Hepatocyte (in vitro differentiated cells): ENCODE measurements around the gene PRPF38A.

ENCODE experiments used
- CTCF ChIP-seq: fragments of 200-600 bp; sonication (generic); IDR thresholded peaks from 2 replicates; pipeline ENCODE4 v1.5.1; 2016; ENCODE audit warnings: antibody characterized with exemption, mild to moderate bottlenecking; ENCODE audit not compliant: poor library complexity
- EZH2 ChIP-seq: fragments of 200-600 bp; sonication (generic); IDR thresholded peaks from 2 replicates; pipeline ENCODE4 v1.6.1; 2016; ENCODE audit warnings: antibody characterized with exemption, mild to moderate bottlenecking, borderline replicate concordance
- EZH2phosphoT487 ChIP-seq: fragments of 200-600 bp; sonication (generic); IDR thresholded peaks from one replicate; pipeline ENCODE4 v1.6.1; 2018; ENCODE audit warnings: antibody characterized with exemption, mild to moderate bottlenecking, low read depth, moderate library complexity; ENCODE audit not compliant: unreplicated experiment, severe bottlenecking

GRCh38 chr1:52393174-52393573 lies 11.2 kb upstream of the PRPF38A start:
- no peak for TF ChIP-seq CTCF
- TF ChIP-seq EZH2 = no peak
- TF ChIP-seq EZH2phosphoT487 = no peak
